ENCODE results near the gene TSFM. TPM values are rescaled to one million over a fixed set of nuclear protein-coding genes. Genes with fewer than 3 reads are reported as not detected.

Gene TSFM
- total RNA-seq, 1 experiment from 2014 or later, result 53.2 TPM

GRCh38 chr12:57760347-57760982, 22.1 kb upstream of the TSFM start (continued):
- TF ChIP-seq ZBTB33 (IDR thresholded peaks at IDR 0.05; ENCODE audit: extremely low read depth, insufficient replicate concordance, low read length) (no peak), ELF1 (IDR thresholded peaks at IDR 0.05; ENCODE audit: borderline replicate concordance, low read depth) (no peak), YY1 (IDR thresholded peaks at IDR 0.05; ENCODE audit: extremely low read depth, insufficient replicate concordance, low read depth, low read length) (no peak), TCF7L2 (IDR thresholded peaks at IDR 0.05; ENCODE audit: borderline replicate concordance, extremely low read depth, insufficient read depth, insufficient read length) (no peak), ATF3 (IDR thresholded peaks at IDR 0.05) (no peak), JUND (IDR thresholded peaks at IDR 0.05) (no peak), EGR1 (IDR thresholded peaks at IDR 0.05; ENCODE audit: low read depth) (no peak), ZFX (IDR thresholded peaks at IDR 0.05) (no peak), SIN3A (IDR thresholded peaks at IDR 0.05; ENCODE audit: low read depth) (no peak), POLR2AphosphoS5 (IDR thresholded peaks at IDR 0.05; ENCODE audit: low read depth, low read length) (no peak)

- Histone ChIP-seq H3K36me3 (ENCODE audit: control insufficient read depth in 1 of 2, insufficient read depth in 2 of 2, low read length in 2 of 2) (peaks cover 0 to 7% of the 10 kb centered on the region in 2 experiments; a peak in 2 of 4 replicates), H3K9me2 (ENCODE audit: insufficient read depth) (no peaks in the 10 kb centered on the region)
Measured at GRCh38 chr12:57761391-57761998, 21.1 kb upstream of the TSFM start.

More at GRCh38 chr12:57761391-57761998, 21.1 kb upstream of the TSFM start:
- ATAC-seq, result no peak
- H3K9ac ChIP-seq (ENCODE audit: low read length), result no peak overlapping the region
- H4K20me1 ChIP-seq (ENCODE audit: insufficient read depth), result no peaks in the 10 kb centered on the region
- H2AFZ ChIP-seq (ENCODE audit: low read depth, low read length, poor library complexity, severe bottlenecking), result no peak overlapping the region
- H3K4me2 ChIP-seq (ENCODE audit: low read length), result no peak overlapping the region
- ChIA-PET POLR2A (no interaction called here), RAD21 (ENCODE audit: low non-redundant PET in 1 of 2, low total read pairs in 2 of 2, uncharacterized antibody in 2 of 2, unreplicated experiment in 2 of 2) (no interaction called here), CTCF (no interaction called here)
- H3K27me3 ChIP-seq (ENCODE audit: insufficient read depth, low read length), result no peaks in the 10 kb centered on the region
- H3K4me1 ChIP-seq (ENCODE audit: control insufficient read depth in 1 of 2, insufficient read depth in 2 of 2, low read length in 2 of 2), result peaks cover 4 to 31% of the 10 kb centered on the region in 2 experiments; a peak in 3 of 4 replicates
- no peaks in the 10 kb centered on the region for H3K9me3 ChIP-seq (ENCODE audit: control insufficient read depth in 1 of 2, insufficient read depth in 1 of 2, low read depth in 1 of 2, low read length in 2 of 2)
- no peak for DNase-seq (ENCODE audit: low read depth, low spot score)
- intact Hi-C loops (cut with micrococcal nuclease), result no loop called here
- H3K27ac ChIP-seq (ENCODE audit: low read depth, low read length), result no peak overlapping the region
- BruUV-seq (replicated peaks), result no TSS peak
- no peak overlapping the region for H3K4me3 ChIP-seq (replicated peaks in 1 of 2; ENCODE audit: low read depth in 1 of 2, low read length in 2 of 2)
- no peaks in the 10 kb centered on the region for H3K79me2 ChIP-seq (ENCODE audit: insufficient read depth, low read length)
- TF ChIP-seq SRF (IDR thresholded peaks at IDR 0.05; ENCODE audit: low read depth), result no peak
- TF ChIP-seq TCF7L2 (IDR thresholded peaks at IDR 0.05; ENCODE audit: borderline replicate concordance, extremely low read depth, insufficient read depth, insufficient read length), result no peak
- TF ChIP-seq EGR1 (IDR thresholded peaks at IDR 0.05; ENCODE audit: low read depth), result no peak
- no peak for TF ChIP-seq EZH2 (IDR thresholded peaks at IDR 0.05)
- TF ChIP-seq ZFX (IDR thresholded peaks at IDR 0.05), result no peak
- TF ChIP-seq CEBPB (IDR thresholded peaks at IDR 0.05; ENCODE audit: low read depth), result no peak
- no peak for TF ChIP-seq SIN3A (IDR thresholded peaks at IDR 0.05; ENCODE audit: low read depth)
- TF ChIP-seq ATF3 (IDR thresholded peaks at IDR 0.05), result no peak
- TF ChIP-seq EZH2phosphoT487 (IDR thresholded peaks at IDR 0.05; ENCODE audit: borderline replicate concordance), result no peak
- TF ChIP-seq RAD21 (IDR thresholded peaks at IDR 0.05; ENCODE audit: low read depth), result no peak
- no peak for TF ChIP-seq ZNF274 (IDR thresholded peaks at IDR 0.05; ENCODE audit: low read depth, low read length)
- TF ChIP-seq YY1 (IDR thresholded peaks at IDR 0.05; ENCODE audit: extremely low read depth, insufficient replicate concordance, low read depth, low read length), result no peak
- TF ChIP-seq MAX (IDR thresholded peaks at IDR 0.05), result no peak
- TF ChIP-seq CBX3 (IDR thresholded peaks at IDR 0.05; ENCODE audit: low read depth), result no peak
- no peak for TF ChIP-seq POLR2A (IDR thresholded peaks at IDR 0.05; ENCODE audit: borderline replicate concordance, extremely low read depth, insufficient read depth, insufficient read length)
